Activated CD4-positive, alpha-beta T cell treated with anti-CD3 and anti-CD28 coated beads, Interleukin-2, amount 10 ng/mL, durations not matched to agents 24 days and 14 days (primary cell): Measurements from ENCODE around the gene C20orf96. TPM values are rescaled to one million over a fixed set of nuclear protein-coding genes. Genes with fewer than 3 reads are reported as not detected.

ENCODE experiments used
- DNase-seq: peaks from one replicate; pipeline ENCODE4 v3.0.0; 2022
- H3K27ac Mint-ChIP-seq: one replicate; pipeline ENCODE4 v1.8.0; 2022; ENCODE audit warnings: mild to moderate bottlenecking, mixed read lengths
- H3K27me3 Mint-ChIP-seq: one replicate; pipeline ENCODE4 v1.8.0; 2022; ENCODE audit warnings: mixed read lengths
- H3K36me3 Mint-ChIP-seq: one replicate; pipeline ENCODE4 v1.8.0; 2022; ENCODE audit warnings: low read depth, mild to moderate bottlenecking, mixed read lengths
- H3K4me1 Mint-ChIP-seq: one replicate; pipeline ENCODE4 v1.8.0; 2021; ENCODE audit warnings: mixed read lengths
- H3K4me3 Mint-ChIP-seq: one replicate; pipeline ENCODE4 v1.8.0; 2022; ENCODE audit warnings: mild to moderate bottlenecking, moderate library complexity, mixed read lengths
- H3K9me3 Mint-ChIP-seq: one replicate; pipeline ENCODE4 v1.8.0; 2021; ENCODE audit warnings: mixed read lengths
- intact Hi-C: fragments of 100-400 bp; cut with micrococcal nuclease; formaldehyde crosslinking; loops from one replicate; pipeline ENCODE4 v1.15.1; 2023
- total RNA-seq: library from RNA; stranded (reverse); gene quantifications from 2 replicates; pipeline ENCODE4 v1.2.3, GENCODE V29; 2022

Gene C20orf96
- total RNA-seq, 1 donor from 2014 or later: 6.7 TPM

DNA sequence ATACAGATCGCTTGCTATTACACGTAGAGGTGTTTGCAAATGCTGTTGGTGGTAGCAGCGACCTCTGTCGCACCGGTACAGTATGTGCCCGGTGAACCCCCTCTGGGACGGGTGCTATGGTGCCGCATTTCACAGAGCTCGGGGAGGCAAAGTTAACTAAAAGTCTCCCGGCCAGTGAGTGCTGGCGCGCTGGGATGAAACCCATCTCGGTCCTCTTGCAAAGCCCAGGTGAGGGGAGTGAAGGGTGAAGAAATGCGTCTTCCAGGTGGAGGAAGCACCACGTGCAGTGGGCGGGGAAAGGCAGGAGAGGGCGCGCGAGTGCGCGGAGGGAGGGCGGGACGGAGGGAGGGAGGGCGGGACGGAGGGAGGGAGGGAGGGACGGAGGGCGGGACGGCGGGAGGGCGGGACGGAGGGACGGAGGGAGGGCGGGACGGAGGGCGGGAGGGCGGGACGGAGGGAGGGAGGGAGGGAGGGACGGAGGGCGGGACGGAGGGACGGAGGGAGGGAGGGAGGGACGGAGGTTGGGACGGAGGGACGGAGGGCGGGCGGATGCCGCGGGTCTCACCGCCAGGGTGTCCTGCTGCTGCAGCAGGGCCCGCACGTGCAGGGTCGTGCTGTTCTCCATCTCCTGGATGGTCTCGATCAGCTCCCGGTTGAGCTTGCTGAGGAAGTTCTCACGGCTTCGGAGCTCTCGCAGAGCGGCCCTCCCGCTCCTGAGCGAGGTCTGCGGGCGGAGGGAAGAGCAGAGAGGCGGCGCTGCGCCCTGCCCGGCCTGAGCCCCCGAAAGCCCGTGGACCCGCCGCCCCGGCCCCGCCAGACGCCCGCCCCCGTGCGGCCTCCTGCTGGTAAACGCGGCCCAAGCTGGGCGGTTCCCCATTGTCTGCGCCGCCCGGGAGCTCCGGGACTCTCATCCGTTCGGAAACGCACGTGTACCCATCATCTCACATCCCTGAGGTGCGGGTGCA is 11.7 kb downstream of the C20orf96 start:
- no peak for DNase-seq
- Mint-ChIP-seq H3K4me3 (no peak overlapping the region), H3K36me3 (peaks cover 14% of the 10 kb centered on the region), H3K27me3 (no peaks in the 10 kb centered on the region), H3K27ac (no peak overlapping the region), H3K9me3 (no peaks in the 10 kb centered on the region), H3K4me1 (no peaks in the 10 kb centered on the region)
- intact Hi-C loops: no loop called here

DNA sequence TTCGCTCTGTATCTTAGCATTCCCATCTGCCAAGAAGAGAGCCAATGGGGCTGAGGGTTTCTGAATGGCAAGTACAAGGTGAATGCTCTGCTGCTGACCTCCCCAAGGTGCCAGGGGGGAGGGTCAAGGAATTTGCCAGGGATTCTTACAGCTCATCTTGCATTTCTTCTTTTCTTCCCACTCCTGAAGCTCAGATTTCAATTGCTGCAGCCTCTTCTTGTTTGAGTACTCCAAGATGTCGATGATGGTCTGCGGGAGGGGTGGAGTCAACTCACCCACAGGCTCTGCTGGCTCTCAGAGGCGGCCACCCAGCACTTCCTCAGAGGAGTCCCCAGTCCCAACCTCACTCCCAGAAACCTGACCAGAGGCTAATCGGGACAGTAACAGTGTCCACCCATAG is 12.4 kb downstream of the C20orf96 start:
- no peaks in the 10 kb centered on the region for H3K4me1 Mint-ChIP-seq
- no peaks in the 10 kb centered on the region for H3K9me3 Mint-ChIP-seq
- peaks cover 12% of the 10 kb centered on the region for H3K36me3 Mint-ChIP-seq
- intact Hi-C loops: no loop called here
- no peak overlapping the region for H3K27ac Mint-ChIP-seq
- no peak overlapping the region for H3K4me3 Mint-ChIP-seq
- DNase-seq: no peak
- no peaks in the 10 kb centered on the region for H3K27me3 Mint-ChIP-seq

DNA sequence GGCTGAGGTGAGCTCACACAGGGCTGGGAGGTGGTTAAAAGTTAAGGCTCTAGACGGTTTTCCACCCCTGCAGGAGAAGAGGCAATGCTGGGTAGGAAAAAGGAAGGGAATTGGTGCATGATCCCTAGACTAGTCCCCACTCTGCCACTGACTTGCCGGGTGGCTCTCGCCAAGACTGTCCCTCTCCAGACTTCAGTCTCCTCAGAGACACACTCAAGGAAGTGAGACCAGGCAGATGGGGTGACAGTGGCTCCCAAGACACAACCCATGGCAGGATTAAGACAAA is 13.1 kb downstream of the C20orf96 start:
- Mint-ChIP-seq H3K27me3 (no peaks in the 10 kb centered on the region), H3K36me3 (peaks cover 12% of the 10 kb centered on the region)

DNA sequence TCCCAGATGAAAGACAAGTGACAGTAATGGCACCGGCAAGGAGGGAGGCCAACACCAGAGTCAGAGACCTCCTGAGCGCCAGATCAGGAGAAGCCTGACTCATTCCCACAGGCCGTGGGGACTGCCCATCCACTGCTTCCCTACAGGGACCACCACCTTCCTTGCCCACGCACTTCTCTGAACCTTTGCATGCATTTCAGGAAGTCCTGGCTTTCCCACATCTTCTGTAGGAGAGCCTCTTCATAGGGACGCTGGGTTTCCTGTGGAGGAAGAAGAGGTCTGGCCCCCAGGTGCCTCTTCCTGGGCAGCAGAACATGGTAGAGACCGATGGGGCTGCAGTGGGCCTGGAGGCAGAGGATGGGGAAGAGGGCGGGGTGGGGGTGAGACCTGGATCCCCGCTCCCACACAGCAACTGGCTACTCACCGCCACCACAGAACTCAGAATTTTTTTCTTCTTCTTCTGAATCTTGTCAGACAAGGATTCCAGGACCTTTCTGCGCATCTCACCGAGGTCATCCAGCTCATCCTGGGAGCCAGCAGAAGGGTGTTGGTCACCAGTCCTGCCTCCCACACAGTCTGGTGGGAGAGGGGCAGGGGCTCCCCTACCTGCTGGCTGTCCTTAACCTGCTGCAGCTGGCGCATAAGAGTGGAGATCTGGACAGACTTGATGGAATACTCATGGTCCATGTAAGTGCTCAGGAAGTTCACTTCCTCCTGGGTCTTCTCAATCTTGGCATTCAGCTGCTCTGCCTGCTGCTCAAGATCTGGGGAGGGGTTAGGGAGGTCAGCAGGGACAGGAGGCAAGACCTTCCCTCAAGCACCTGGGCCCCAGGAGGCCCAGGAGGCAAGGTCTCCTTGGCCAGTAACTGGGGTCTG is 13.7 kb downstream of the C20orf96 start:
- Mint-ChIP-seq H3K27me3 (no peaks in the 10 kb centered on the region), H3K4me1 (no peaks in the 10 kb centered on the region), H3K36me3 (peaks cover 12% of the 10 kb centered on the region), H3K9me3 (no peaks in the 10 kb centered on the region), H3K4me3 (no peak overlapping the region), H3K27ac (no peak overlapping the region)
- intact Hi-C loops: no loop called here
- DNase-seq: no peak

More for the DNA sequence above, 13.1 kb downstream of the C20orf96 start:
- no peak for DNase-seq
- H3K4me3 Mint-ChIP-seq: no peak overlapping the region
- no peaks in the 10 kb centered on the region for H3K9me3 Mint-ChIP-seq
- intact Hi-C loops: no loop called here
- H3K27ac Mint-ChIP-seq: no peak overlapping the region
- no peaks in the 10 kb centered on the region for H3K4me1 Mint-ChIP-seq

DNA sequence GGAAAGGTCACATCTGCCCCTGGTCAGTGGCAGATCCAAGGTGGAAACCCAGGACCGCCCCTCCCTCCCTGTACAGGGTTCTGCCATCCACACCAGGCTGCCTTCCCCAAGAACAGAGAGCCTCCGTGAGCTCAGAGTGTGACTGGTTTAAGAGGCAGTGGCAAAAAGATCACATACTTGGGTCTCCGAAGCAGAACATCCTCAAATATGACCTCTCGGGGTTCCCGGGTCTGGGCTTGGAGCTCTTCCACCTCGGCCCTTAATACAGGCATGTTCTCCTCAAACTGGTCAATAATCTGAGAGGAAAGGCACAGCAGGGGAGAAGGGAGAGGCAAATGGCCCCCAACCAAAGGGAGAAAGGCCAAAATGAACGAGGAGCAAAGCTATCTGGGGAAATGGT is 14.8 kb downstream of the C20orf96 start:
- H3K9me3 Mint-ChIP-seq: no peaks in the 10 kb centered on the region
- peaks cover 12% of the 10 kb centered on the region for H3K36me3 Mint-ChIP-seq
- intact Hi-C loops: no loop called here
- H3K4me3 Mint-ChIP-seq: no peak overlapping the region
- H3K4me1 Mint-ChIP-seq: no peaks in the 10 kb centered on the region
- no peak overlapping the region for H3K27ac Mint-ChIP-seq
- DNase-seq: no peak
- H3K27me3 Mint-ChIP-seq: no peaks in the 10 kb centered on the region

DNA sequence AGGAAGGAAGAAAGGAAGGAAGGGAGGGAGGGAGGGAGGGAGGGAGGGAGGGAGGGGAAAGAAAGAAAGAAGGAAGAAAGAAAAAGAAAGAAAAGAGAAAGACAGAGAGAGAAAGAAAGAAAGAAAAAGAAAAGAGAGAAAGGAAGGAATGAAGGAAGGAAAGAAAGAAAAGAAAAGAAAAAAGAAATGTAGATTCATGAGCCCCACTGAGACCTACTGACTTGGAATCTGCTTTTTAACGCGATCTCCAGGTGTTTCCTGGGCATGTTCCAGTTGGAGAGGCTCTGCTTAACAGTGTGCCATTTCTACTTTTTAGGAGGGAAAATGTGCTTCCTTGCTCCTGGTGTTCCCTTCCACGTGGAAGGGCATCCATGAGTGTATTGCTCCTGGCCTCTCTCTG is 16.7 kb downstream of the C20orf96 start:
- Mint-ChIP-seq H3K27me3 (no peaks in the 10 kb centered on the region), H3K4me1 (no peaks in the 10 kb centered on the region), H3K36me3 (peaks cover 12% of the 10 kb centered on the region), H3K9me3 (no peaks in the 10 kb centered on the region), H3K4me3 (no peak overlapping the region), H3K27ac (no peak overlapping the region)
- DNase-seq: no peak
- intact Hi-C loops: no loop called here

DNA sequence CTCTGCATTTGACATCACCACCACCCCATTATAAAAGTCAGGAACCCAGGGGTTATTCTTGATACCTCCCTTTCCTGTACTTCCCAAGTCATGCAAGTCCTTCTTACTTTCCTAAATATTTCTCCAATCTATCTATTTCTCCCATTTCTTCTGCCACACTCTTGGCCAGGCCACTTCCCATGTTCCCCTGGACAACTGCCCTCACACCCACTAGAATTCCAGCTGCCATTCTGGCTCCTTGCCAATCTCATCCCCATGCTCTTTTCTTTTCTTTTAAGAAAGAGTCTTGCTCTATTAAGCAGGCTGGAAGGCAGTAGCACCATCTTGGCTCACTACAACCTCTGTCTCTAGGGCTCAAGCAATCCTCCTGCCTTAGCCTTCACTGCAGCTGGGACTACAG is 17.8 kb downstream of the C20orf96 start:
- Mint-ChIP-seq H3K27ac (no peak overlapping the region), H3K9me3 (no peaks in the 10 kb centered on the region), H3K4me1 (no peaks in the 10 kb centered on the region), H3K36me3 (peaks cover 6% of the 10 kb centered on the region), H3K27me3 (no peaks in the 10 kb centered on the region), H3K4me3 (no peak overlapping the region)
- DNase-seq: no peak
- intact Hi-C loops: no loop called here

DNA sequence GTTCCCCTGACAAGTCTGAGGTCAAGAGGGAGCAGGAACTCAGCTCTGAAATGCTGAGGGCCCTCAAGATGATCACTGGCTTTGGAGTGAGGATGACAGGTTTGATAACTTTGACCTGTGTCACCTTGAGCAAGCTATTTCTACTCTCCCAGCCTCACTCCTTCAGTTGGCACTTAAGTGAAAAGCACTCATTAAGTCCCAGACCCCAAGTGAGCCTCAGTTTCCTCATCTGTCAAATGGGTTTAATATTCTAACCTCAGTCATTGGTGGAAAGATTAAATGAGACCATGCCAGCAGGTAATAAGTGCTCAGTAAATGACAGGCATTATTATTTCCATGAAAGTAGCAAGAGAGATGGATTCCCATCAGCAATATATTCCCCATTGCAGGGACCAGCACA is 19.0 kb downstream of the C20orf96 start:
- H3K9me3 Mint-ChIP-seq: no peaks in the 10 kb centered on the region
- H3K36me3 Mint-ChIP-seq: peaks cover 6% of the 10 kb centered on the region
- no peak overlapping the region for H3K4me3 Mint-ChIP-seq
- H3K27me3 Mint-ChIP-seq: peaks cover 4% of the 10 kb centered on the region
- H3K4me1 Mint-ChIP-seq: peaks cover 7% of the 10 kb centered on the region
- no peak overlapping the region for H3K27ac Mint-ChIP-seq
- no peak for DNase-seq
- intact Hi-C loops: no loop called here

DNA sequence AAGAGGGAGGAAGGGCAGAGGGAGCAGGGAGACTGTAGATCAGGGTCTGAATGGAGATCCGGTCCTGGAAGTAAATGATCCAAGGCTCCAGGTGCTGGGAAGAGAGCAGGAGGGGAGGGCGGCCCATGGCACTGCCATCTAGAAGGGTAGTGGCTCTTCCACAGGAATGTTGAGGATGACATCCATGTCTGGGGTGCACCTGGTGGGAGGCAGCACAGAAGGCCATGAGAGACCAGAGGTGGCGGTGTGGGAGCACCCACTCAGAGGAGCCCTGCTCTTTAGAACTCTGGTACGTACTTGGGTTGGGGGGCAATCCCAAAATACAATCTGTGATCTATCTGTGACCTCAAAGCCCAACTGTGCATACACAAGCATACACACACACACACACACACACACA is 19.5 kb downstream of the C20orf96 start:
- H3K27ac Mint-ChIP-seq: no peak overlapping the region
- no peaks in the 10 kb centered on the region for H3K9me3 Mint-ChIP-seq
- peaks cover 7% of the 10 kb centered on the region for H3K27me3 Mint-ChIP-seq
- intact Hi-C loops: no loop called here
- DNase-seq: no peak
- no peak overlapping the region for H3K4me3 Mint-ChIP-seq
- peaks cover 11% of the 10 kb centered on the region for H3K4me1 Mint-ChIP-seq
- H3K36me3 Mint-ChIP-seq: peaks cover 3% of the 10 kb centered on the region

DNA sequence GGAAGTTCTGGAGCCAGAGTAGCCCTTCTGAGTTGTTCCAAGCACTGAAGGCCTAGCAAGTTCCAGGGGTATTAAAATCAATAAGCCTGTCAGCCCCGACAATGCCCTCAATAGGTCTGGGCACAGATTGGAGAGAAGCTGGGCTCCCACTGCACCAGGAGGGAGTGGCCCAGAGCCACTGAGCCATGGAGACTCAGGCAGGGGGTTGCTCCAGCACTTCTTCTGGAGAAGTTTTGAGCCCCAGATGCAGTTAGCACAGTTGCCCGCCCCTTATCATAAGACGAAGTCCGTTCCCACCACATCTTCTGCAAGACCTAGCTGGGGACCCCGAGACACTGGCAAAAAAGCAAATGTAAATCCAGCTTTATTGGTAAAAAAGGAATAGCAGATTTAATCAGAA is 20.0 kb downstream of the C20orf96 start:
- peaks cover 9% of the 10 kb centered on the region for H3K27me3 Mint-ChIP-seq
- no peak for DNase-seq
- intact Hi-C loops: no loop called here
- no peak overlapping the region for H3K4me3 Mint-ChIP-seq
- peaks cover 11% of the 10 kb centered on the region for H3K4me1 Mint-ChIP-seq
- H3K36me3 Mint-ChIP-seq: no peaks in the 10 kb centered on the region
- no peak overlapping the region for H3K27ac Mint-ChIP-seq
- H3K9me3 Mint-ChIP-seq: no peaks in the 10 kb centered on the region

DNA sequence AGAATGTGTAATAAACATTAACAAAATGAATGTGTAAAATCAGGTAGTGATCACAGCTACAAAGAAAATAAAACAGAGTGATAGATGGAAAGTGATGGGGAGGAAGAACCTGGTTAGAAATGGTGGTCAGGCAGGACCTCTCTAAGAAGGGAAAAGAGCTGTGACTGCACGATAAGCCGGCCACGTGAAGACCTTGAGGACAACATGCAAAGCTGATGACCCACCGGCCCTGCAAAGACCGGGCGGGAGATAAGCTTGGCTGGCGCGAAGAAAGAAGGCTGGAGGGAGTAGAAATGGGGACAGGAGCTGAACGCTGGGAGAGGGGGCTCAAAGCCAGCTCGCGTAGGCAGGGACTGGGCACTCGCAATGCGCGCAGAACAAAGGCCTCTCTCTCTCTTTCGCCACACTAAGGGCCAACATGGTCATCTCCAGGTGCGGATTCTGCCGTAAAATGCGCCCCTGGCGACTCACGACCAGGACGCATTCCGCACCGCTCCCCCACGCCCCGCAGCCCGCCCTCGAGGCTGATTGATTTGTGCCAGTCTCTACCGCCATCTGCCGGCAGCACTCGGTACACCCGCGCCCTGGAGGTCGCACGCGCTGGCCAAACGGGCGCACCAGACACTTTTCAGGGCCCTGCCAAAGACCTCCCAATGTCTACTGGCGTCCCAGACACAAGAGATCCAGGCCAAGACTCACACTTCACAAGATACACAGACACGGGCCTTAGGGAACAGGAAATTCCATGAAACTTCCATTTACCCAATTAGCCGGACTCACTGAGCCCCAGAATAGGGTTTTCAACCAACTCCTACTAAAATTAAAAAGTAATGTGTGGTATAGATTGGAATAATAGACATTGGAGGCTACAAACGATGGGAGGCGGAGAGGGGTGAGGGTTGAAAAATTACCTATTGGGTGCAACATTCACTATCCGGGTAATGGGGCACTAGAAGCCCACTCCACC is 23.7 kb downstream of the C20orf96 start:
- Mint-ChIP-seq H3K4me1 (peaks cover 11% of the 10 kb centered on the region), H3K27ac (peak overlapping the region; percentile 42), H3K4me3 (peak overlapping the region; percentile 80), H3K36me3 (no peaks in the 10 kb centered on the region), H3K27me3 (peaks cover 10% of the 10 kb centered on the region), H3K9me3 (no peaks in the 10 kb centered on the region)
- DNase-seq: peak; percentile 96
- intact Hi-C loops: loop anchor here (1.0 to 2.0 kb wide), 4 partner anchors 23 to 64 kb away; partner anchors contain the start of gene C20orf96

DNA sequence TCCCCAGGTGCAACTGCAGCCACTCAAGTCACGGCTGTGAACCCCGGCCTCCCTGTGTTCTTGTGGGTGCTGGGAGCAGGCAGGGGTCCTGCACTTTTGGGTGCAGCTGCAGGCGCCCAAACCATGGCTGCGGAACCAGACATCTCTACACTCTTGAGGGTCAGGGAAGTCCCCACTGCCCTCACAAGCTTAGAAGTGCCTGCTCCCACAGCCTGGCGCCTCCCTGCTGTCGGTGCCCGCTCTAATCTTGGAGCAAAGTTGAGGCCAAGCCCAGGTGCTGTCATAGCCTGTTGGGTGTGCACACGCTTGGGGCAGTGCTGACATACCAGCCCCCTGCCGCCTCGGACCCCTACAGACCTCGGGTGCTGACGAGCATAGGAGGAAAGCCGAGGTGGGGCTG is 26.8 kb downstream of the C20orf96 start:
- Mint-ChIP-seq H3K4me3 (no peak overlapping the region), H3K9me3 (no peaks in the 10 kb centered on the region), H3K27ac (no peak overlapping the region), H3K4me1 (peaks cover 18% of the 10 kb centered on the region), H3K36me3 (no peaks in the 10 kb centered on the region), H3K27me3 (peaks cover 13% of the 10 kb centered on the region)
- intact Hi-C loops: no loop called here
- DNase-seq: no peak

DNA sequence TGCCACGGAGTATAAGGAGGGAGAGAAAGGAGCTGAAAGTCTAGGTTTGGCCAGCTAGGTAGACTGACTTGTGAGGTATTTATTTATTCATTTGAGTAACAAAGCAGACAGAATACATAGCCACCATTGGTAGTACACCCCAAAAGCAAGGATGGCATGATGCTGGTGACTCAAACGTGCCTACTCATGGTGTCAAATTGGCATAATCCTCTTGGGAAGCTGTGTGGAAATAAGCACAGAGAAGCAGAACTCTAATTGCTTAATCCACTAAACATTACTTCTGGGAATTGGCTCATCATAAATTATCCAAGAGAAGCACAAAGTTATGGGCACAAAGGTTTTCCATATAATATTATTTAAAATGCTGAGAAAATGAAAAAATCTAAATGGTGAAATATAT is 30.6 kb downstream of the C20orf96 start:
- Mint-ChIP-seq H3K27me3 (peaks cover 6% of the 10 kb centered on the region), H3K4me3 (no peak overlapping the region), H3K36me3 (no peaks in the 10 kb centered on the region), H3K27ac (no peak overlapping the region), H3K4me1 (peaks cover 13% of the 10 kb centered on the region), H3K9me3 (no peaks in the 10 kb centered on the region)
- DNase-seq: no peak
- intact Hi-C loops: no loop called here
